Osteoblast (primary cell): ENCODE measurements around the gene SPEM2. TPM values are rescaled to one million over a fixed set of nuclear protein-coding genes. Genes with fewer than 3 reads are reported as not detected.

Experiments
- DNase-seq: peaks from one replicate; pipeline ENCODE4 v3.0.0; 2011; ENCODE audit warnings: low spot score, mixed read lengths; ENCODE audit not compliant: insufficient read length; ENCODE audit errors: missing footprints
- H2AFZ ChIP-seq: 2 replicates; pipeline ENCODE4 v1.6.0; 2011; ENCODE audit warnings: mild to moderate bottlenecking, low read length
- H3K27ac ChIP-seq: 2 replicates; pipeline ENCODE4 v1.5.1; 2011; ENCODE audit warnings: mild to moderate bottlenecking, low read depth, low read length, moderate library complexity
- H3K27me3 ChIP-seq: 2 replicates; pipeline ENCODE4 v1.6.0; 2012; ENCODE audit warnings: mild to moderate bottlenecking, control low read depth, inconsistent platforms, low read length, moderate library complexity; ENCODE audit not compliant: insufficient read depth
- H3K36me3 ChIP-seq: 2 replicates; pipeline ENCODE4 v1.5.1; 2011; ENCODE audit warnings: mild to moderate bottlenecking, low read length, control low read depth, moderate library complexity; ENCODE audit not compliant: insufficient read depth
- H3K4me1 ChIP-seq: 2 replicates; pipeline ENCODE4 v1.5.1; 2011; ENCODE audit warnings: mild to moderate bottlenecking, low read length, control low read depth, moderate library complexity; ENCODE audit not compliant: insufficient read depth
- H3K4me2 ChIP-seq: 2 replicates; pipeline ENCODE4 v1.6.0; 2011; ENCODE audit warnings: mild to moderate bottlenecking, low read length; ENCODE audit not compliant: insufficient read depth
- H3K4me3 ChIP-seq: fragments of 200-600 bp; sonication (generic); 3 replicates; pipeline ENCODE4 v1.5.1; 2012; ENCODE audit warnings: mild to moderate bottlenecking, low read length, inconsistent platforms; ENCODE audit not compliant: insufficient read depth
- H3K79me2 ChIP-seq: 2 replicates; pipeline ENCODE4 v1.6.0; 2012; ENCODE audit warnings: mild to moderate bottlenecking, low read length, control low read depth, inconsistent platforms; ENCODE audit not compliant: insufficient read depth
- H3K9me3 ChIP-seq: 2 replicates; pipeline ENCODE4 v1.5.1; 2011; ENCODE audit warnings: low read depth, low read length, control low read depth
- H4K20me1 ChIP-seq: 2 replicates; pipeline ENCODE4 v1.6.0; 2012; ENCODE audit warnings: mild to moderate bottlenecking, low read length, control low read depth; ENCODE audit not compliant: insufficient read depth
- total RNA-seq: library from RNA; depleted of rRNA; stranded (reverse); fragments of >200 nt; gene quantifications from 2 replicates; pipeline ENCODE4 v1.2.3, GENCODE V29; 2012
- TF ChIP-seq, protein P1 (sequence below): IDR thresholded peaks from 2 replicates; pipeline ENCODE4 v1.5.1; 2011; ENCODE audit warnings: mild to moderate bottlenecking, low read depth, low read length, moderate library complexity; ENCODE audit errors: extremely low read depth

Gene SPEM2
- total RNA-seq, 1 donor, result not detected

- no peaks in the 10 kb centered on the region for H3K27me3 ChIP-seq
- no peaks in the 10 kb centered on the region for H3K79me2 ChIP-seq
- H2AFZ ChIP-seq, result no peak overlapping the region
- no peaks in the 10 kb centered on the region for H4K20me1 ChIP-seq
- no peaks in the 10 kb centered on the region for H3K36me3 ChIP-seq
- H3K9me3 ChIP-seq, result no peaks in the 10 kb centered on the region
- no peak overlapping the region for H3K4me3 ChIP-seq
- H3K4me1 ChIP-seq, result no peaks in the 10 kb centered on the region
- no peak overlapping the region for H3K27ac ChIP-seq
- TF ChIP-seq, protein P1, sequence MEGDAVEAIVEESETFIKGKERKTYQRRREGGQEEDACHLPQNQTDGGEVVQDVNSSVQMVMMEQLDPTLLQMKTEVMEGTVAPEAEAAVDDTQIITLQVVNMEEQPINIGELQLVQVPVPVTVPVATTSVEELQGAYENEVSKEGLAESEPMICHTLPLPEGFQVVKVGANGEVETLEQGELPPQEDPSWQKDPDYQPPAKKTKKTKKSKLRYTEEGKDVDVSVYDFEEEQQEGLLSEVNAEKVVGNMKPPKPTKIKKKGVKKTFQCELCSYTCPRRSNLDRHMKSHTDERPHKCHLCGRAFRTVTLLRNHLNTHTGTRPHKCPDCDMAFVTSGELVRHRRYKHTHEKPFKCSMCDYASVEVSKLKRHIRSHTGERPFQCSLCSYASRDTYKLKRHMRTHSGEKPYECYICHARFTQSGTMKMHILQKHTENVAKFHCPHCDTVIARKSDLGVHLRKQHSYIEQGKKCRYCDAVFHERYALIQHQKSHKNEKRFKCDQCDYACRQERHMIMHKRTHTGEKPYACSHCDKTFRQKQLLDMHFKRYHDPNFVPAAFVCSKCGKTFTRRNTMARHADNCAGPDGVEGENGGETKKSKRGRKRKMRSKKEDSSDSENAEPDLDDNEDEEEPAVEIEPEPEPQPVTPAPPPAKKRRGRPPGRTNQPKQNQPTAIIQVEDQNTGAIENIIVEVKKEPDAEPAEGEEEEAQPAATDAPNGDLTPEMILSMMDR, result no peak
- H3K4me2 ChIP-seq, result no peak overlapping the region
- DNase-seq, result peak; percentile 83
Measured at GRCh38 chr17:7427549-7427948, 2.1 kb downstream of the SPEM2 start.

GRCh38 chr17:7428557-7428956 lies 3.1 kb downstream of the SPEM2 start, which contains the start of gene SPEM3:
Gene SPEM3 (plus strand): TSS chr17:7428857. CDS start chr17:7428903, 46 bp downstream.
- Histone ChIP-seq H3K36me3 (no peaks in the 10 kb centered on the region), H2AFZ (no peak within 1 kb of the TSS), H3K4me2 (no peak within 1 kb of the TSS), H3K4me1 (no peaks in the 10 kb centered on the region), H3K9me3 (no peaks in the 10 kb centered on the region), H3K27me3 (no peaks in the 10 kb centered on the region), H4K20me1 (no peaks in the 10 kb centered on the region), H3K27ac (no peak within 1 kb of the TSS), H3K79me2 (no peaks in the 10 kb centered on the region), H3K4me3 (no peak within 1 kb of the TSS)
- peak; percentile 85 for DNase-seq
- TF ChIP-seq, protein P1, result no peak

DNA sequence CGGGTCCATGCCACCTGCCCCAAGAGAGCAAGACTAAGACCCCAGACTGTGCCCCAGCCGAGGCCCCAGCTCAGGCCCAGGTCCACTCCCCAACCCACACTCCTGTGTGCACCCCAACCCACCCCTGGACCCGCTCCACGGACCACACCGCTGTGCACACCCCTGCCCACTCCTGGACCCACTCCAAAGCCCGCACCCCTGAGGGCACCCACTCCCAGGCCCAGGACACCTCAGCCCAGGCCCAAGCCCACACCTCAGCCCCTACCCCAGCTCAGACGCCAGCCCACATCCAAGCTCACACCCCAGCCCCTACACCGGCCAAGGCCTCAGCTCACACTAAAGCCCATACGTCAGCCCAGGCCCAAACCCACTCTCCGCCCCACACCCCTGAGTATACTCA lies 4.3 kb downstream of the SPEM2 start:
- no peak overlapping the region for H3K4me2 ChIP-seq
- no peaks in the 10 kb centered on the region for H3K79me2 ChIP-seq
- H4K20me1 ChIP-seq, result no peaks in the 10 kb centered on the region
- no peak overlapping the region for H3K27ac ChIP-seq
- H3K4me1 ChIP-seq, result no peaks in the 10 kb centered on the region
- H3K36me3 ChIP-seq, result no peaks in the 10 kb centered on the region
- H3K4me3 ChIP-seq, result no peak overlapping the region
- DNase-seq, result no peak
- no peaks in the 10 kb centered on the region for H3K27me3 ChIP-seq
- no peaks in the 10 kb centered on the region for H3K9me3 ChIP-seq
- H2AFZ ChIP-seq, result no peak overlapping the region
- TF ChIP-seq, protein P1, result no peak

DNA sequence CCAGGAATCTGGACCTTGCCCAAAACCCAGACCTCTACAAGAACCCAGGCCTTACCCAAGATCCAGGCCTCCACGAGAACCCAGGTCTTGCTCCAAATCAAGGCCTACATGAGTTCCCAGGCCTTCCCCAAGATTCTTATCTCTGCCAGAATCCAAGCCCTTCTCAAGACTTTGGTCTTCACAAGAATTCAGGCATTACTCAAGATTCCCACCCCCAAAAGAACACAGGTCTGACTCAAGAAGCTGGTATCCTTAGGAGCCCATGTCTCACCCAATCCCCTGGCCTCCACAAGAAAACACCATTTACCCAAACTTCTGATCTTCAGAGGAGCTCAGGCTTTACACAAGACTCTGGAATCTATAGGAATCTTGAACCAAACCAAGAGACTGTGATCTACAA lies 5.8 kb downstream of the SPEM2 start:
- no peak for DNase-seq
- Histone ChIP-seq H3K4me2 (no peak overlapping the region), H3K27ac (no peak overlapping the region), H3K9me3 (no peaks in the 10 kb centered on the region), H3K36me3 (no peaks in the 10 kb centered on the region), H3K4me3 (no peak overlapping the region), H3K4me1 (peaks cover 7% of the 10 kb centered on the region), H3K79me2 (no peaks in the 10 kb centered on the region), H3K27me3 (peaks cover 3% of the 10 kb centered on the region), H2AFZ (no peak overlapping the region), H4K20me1 (no peaks in the 10 kb centered on the region)
- TF ChIP-seq, protein P1, result no peak
